Activated CD4-positive, alpha-beta T cell treated with anti-CD3 and anti-CD28 coated beads, Interleukin-2, amount 50 U/mL, for 24 hours (primary cell): ENCODE measurements around the gene PRPF40A.
A peak's percentile ranks its signal among the peaks of the same experiment; 100 is the strongest.
"Not testable (repeated sequence)": the region's sequence is repeated elsewhere in the genome, so short reads cannot be mapped to it uniquely, and the experiment has no call there.

ENCODE experiments used
- DNase-seq, 2 donors: peaks; one replicate each; pipeline ENCODE4 v3.0.0-alpha.2; 2020; ENCODE audit warnings: low read depth in 1 of 2, low spot score in 1 of 2

PRPF40A gene

DNA sequence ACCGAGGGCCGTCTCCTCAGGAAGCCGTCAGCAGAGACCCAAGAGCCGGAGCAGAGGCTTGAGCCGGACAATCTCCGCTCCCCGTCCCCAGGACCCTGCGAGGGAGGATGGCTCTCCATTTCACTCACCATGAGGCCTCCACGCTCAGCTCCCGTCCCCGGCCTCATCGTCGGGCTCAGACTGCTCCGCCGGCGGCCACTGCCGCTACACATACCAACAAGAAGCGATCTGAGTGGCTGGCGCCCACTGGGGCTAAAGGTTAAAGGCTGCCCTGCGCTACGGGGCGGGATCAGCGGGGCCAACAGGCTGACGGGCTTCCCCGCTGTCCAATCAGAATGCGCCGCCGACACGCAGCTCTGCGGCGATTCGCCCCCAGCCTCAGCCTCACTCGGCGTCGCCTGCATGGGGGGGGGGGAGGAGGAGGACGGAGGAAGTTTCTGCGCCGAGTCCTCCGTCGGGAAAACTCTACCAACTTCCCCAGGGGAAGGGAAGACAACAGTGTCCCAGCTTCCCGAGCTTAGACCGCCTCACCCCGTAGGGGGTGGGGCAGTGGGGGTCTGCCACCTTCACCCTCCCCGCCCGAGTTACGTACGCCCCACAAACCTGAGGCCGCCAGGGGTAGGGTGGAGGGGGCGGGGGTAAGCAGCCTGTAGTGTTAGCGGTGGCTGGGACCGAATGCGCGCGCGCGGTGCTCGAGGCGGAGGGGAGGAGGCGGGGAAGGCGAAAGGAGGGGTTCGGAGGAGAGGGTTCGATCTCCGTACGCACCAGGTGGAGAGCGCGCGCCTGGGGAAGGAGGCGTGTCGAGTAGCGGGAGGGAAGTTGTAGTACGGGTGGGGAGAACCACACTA is at the start of gene PRPF40A:
PRPF40A (minus strand) TSS at position 234 of the 848 bp plus-strand sequence; CDS start at position 212, 22 bp downstream.
- peak; percentile 98 to 99 for DNase-seq

GRCh38 chr2:152766928-152767327 is 49.7 kb upstream of the PRPF40A start:
- DNase-seq, result no peak

- DNase-seq, result no peak
These were observed 46.4 kb upstream of the PRPF40A start for GRCh38 chr2:152763651-152764050.

- not testable (repeated sequence) for DNase-seq
These were observed 45.9 kb upstream of the PRPF40A start for GRCh38 chr2:152763208-152763607.

- no peak for DNase-seq
These were observed 44.9 kb upstream of the PRPF40A start for GRCh38 chr2:152762202-152762601.

DNA sequence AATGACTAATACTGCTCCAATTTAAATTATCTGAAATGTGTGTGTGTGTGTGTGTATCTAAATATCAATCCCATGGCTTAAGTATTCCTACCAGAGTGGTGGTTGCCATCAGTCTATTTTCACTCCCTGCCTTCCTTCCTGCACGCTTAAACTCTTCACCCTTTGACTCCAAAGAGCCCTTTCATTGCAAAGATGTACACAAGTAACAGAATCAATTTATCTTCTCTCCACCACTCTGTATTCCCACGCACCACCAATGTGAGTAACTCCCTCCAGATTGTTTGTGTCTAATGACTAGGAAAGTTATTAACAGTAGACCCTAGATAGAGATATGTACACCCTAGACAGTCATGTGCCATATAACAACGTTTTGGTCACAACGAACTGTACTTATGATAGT is 44.0 kb upstream of the PRPF40A start:
- DNase-seq, result no peak

GRCh38 chr2:152759290-152760072 is 42.2 kb upstream of the PRPF40A start:
- DNase-seq, result no peak

DNA sequence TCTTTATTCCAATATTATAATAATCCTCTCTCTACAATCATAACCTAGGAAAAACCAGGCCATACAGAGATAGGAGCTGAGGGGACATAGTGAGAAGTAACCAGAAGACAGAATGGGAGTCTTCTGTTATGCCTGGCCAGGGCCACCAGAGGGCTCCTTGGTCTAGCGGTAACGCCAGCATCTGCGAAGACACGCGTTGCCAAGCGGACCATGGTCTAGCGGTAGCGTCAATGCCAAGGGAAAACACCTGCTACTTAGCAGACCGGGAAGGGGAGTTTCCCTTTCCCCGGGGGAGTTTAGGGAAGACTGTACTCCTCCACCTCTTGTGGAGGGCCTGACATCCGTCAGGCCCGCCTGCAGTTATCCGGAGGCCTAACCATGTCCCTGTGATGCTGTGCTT is 37.8 kb upstream of the PRPF40A start:
- DNase-seq, result no peak

DNA sequence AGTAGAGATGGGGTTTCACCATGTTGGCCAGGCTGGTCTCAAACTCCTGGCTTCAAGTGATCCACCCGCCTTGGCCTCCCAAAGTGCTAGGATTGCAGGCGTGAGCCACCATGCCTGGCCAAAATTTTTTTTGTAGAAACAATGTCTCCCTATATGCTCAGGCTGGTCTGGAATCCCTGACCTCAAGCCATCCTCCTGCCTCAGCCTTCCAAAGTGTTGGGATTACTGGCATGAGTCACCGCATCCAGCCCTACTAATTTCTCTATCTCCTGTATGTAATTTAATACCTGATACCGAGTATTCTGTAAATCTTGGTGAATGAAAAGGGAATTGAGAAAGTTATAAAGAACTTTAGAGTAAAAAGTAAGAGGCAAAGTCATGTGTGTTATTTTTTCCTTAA is 30.5 kb upstream of the PRPF40A start:
- not testable (repeated sequence) for DNase-seq

GRCh38 chr2:152743002-152743401 is 25.7 kb upstream of the PRPF40A start:
- no peak for DNase-seq

DNA sequence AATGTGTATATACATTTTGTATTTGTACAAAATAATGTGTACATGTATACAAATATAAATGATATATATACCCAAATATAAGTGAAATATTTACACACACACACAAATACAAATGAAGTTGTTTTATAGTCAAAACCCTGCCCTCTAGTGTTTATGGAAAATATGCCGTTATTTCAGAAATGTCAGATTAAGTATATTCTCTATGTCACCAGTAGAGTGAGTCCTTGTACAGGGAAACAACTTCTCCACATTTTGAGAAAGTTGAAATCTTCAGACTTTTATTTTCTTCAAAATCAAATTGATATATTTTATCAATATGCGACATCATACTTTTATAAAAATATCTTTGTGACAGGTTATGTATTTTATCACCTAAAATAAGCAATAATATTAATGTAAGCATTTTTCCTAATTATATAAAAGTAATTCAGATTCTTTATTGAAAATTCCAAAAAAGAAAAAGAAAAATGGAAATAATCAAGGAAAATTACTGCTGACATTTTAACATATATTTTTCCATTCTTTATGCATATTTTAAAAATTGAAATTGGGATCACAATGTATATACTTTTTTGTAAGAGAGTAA is 23.6 kb upstream of the PRPF40A start:
- DNase-seq, result no peak

DNA sequence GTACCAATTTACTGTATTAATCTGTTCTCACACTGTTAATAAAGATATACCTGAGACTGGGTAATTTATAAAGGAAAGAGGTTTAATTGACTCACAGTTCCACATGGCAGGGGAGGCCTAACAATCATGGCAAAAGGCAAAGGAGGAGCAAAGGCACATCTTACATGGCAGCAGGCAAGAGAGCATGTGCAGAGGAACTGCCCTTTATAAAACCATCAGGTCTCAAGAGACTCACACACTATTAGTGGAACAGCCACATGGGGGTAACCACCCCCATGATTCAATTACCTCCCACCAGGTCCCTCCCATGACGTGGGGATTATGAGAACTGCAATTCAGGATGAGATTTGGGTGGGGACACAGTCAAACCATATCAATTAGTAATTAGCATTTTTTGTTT is 22.4 kb upstream of the PRPF40A start:
- DNase-seq, result not testable (repeated sequence)

DNA sequence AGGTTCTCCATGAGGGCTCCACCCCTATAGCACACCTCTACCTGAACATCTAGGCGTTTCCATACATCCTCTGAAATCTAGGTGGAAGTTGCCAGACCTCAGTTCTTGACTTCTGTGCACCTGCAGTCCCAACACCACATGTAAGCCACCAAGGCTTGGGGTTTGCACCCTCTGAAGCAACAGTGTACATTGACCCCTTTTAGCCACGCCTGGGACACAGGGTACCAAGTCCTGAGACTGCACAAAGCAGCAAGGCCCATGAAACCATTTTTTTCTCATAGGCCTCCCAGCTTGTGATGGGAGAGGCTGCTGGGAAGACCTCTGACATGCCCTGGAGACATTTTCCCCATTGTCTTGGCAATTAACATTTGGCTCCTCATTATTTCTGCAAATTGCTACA is 21.2 kb upstream of the PRPF40A start:
- DNase-seq, result no peak

- DNase-seq, result not testable (repeated sequence)
These were observed 20.2 kb upstream of the PRPF40A start for GRCh38 chr2:152737509-152737908.

DNA sequence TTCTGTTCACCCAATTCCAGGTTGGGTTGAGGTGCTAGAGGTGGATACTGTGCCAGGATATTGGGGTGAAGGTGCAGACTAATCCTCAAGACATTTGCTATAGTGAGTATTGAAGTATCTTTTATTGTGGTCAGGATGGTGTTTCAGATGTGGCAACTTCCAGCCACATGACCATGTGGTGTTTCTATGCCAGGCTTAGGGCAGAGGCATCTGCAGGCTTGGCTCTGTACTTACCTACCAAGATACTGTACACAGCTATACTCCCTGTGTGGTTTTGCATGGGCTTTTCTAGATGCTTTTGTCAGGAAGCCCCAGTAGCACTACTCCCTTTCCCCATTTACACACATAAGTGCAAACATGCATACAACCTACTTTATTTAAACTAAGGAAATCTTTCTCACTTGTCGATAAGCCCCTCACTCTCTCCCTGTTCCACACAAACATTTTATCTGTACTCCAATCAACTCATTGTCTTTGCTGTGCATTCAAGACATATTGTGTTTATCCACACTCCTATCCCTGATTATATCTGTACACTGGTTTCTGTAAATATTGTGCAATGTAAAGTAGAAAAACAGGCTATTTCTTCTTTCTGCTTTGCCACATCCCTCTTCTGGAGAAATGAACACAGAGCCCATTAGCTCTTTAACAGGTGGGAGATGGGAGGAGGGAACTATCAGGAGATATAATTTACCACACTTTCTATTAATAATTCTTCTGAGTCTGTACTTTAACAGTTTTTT is 13.5 kb upstream of the PRPF40A start:
- no peak for DNase-seq

DNA sequence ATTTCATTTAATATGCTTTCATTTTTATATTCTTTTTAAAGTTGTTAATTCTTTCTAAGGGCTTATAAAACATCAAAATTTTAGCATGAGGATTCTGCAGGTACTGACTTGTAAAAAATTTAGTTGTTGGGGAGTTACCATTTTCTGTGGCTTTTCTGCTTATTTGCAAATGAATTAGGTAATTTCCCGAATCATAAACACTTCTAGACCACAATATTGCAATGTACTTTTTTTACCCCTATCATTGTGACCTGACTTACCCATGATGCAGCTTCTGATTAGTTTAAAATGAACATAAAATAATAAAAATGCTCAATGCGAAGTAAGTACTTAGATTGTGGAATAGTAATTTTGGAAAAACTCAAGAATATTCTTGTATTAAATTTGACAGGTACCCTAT is 12.6 kb upstream of the PRPF40A start:
- no peak for DNase-seq

GRCh38 chr2:152723918-152724317 is 6.7 kb upstream of the PRPF40A start:
- no peak for DNase-seq

GRCh38 chr2:152722639-152723038 is 5.4 kb upstream of the PRPF40A start:
- not testable (repeated sequence) for DNase-seq

DNA sequence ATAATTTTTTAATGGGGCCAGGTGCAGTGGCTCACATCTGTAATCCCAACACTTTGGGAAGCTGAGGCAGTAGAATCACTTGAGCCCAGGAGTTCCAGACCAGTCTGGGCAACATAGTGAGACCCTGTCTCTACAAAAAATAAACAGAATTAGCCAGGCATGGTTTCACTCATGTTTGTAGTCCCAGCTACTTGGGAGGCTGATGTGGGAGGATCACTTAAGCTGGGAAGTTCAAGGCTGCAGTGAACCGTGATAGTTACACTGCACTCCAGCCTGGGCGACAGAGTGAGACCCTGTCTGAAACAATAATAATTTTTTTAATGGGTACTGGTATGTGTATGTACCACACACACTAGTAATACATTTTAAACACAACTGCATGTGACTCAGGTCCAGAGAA is 3.5 kb upstream of the PRPF40A start:
- DNase-seq, result no peak

GRCh38 chr2:152718909-152719645 is 1.8 kb upstream of the PRPF40A start:
- no peak for DNase-seq
